ENCODE measurements around the gene LPP.

The LPP gene

GRCh38 chr3:188855675-188856074, 701.7 kb downstream of the LPP start:
- no peak for DNase-seq

GRCh38 chr3:188860147-188860546, 706.2 kb downstream of the LPP start:
- no peak for DNase-seq

GRCh38 chr3:188861842-188862744, 708.1 kb downstream of the LPP start:
- DNase-seq: no peak

- no peak for DNase-seq
Measured at GRCh38 chr3:188863999-188864406, 710.0 kb downstream of the LPP start.

- DNase-seq: no peak
Measured at GRCh38 chr3:188867691-188868265, 713.8 kb downstream of the LPP start.

GRCh38 chr3:188868803-188869202, 714.8 kb downstream of the LPP start:
- no peak for DNase-seq

GRCh38 chr3:188869628-188870027, 715.7 kb downstream of the LPP start:
- no peak for DNase-seq

GRCh38 chr3:188870431-188870830, 716.5 kb downstream of the LPP start:
- no peak for DNase-seq

- DNase-seq: no peak
Measured at GRCh38 chr3:188874576-188874975, 720.6 kb downstream of the LPP start.

GRCh38 chr3:188875413-188875812, 721.5 kb downstream of the LPP start:
- no peak for DNase-seq

GRCh38 chr3:188876370-188876769, 722.4 kb downstream of the LPP start:
- DNase-seq: no peak

GRCh38 chr3:188877381-188877780, 723.4 kb downstream of the LPP start:
- DNase-seq: no peak

- no peak for DNase-seq
Measured at GRCh38 chr3:188878076-188878475, 724.1 kb downstream of the LPP start.

- DNase-seq: no peak
Measured at GRCh38 chr3:188881954-188882641, 728.1 kb downstream of the LPP start.

- no peak for DNase-seq
Measured at GRCh38 chr3:188884299-188885043, 730.5 kb downstream of the LPP start.

- DNase-seq: peak in 1 of 51 donors; percentile 31
Measured at GRCh38 chr3:188888321-188889053, 734.5 kb downstream of the LPP start.

GRCh38 chr3:188889054-188889491, 735.1 kb downstream of the LPP start:
- no peak for DNase-seq

GRCh38 chr3:188890572-188891270, 736.8 kb downstream of the LPP start:
- DNase-seq: no peak

GRCh38 chr3:188899881-188900280, 745.9 kb downstream of the LPP start:
- no peak for DNase-seq

GRCh38 chr3:188900421-188900951, 746.5 kb downstream of the LPP start:
- no peak for DNase-seq
